Stimulated activated CD4-positive, alpha-beta T cell treated with anti-CD3 and anti-CD28 coated beads, Interleukin-4, amount 100 ng/mL, for 4 hours (primary cell): ENCODE measurements around the gene DLG5.

Experiments
- DNase-seq, 2 experiments: peaks; one replicate each; pipeline ENCODE4 v3.0.0-alpha.2; 2020

The DLG5 gene

GRCh38 chr10:77926566-77927401 lies at the start of gene DLG5:
DLG5 (minus strand) TSS chr10:77926755; CDS start chr10:77926520, 235 bp downstream.
- peak; percentile 3 to 19 for DNase-seq

GRCh38 chr10:77975086-77975666 lies 48.6 kb upstream of the DLG5 start:
- no peak for DNase-seq

DNA sequence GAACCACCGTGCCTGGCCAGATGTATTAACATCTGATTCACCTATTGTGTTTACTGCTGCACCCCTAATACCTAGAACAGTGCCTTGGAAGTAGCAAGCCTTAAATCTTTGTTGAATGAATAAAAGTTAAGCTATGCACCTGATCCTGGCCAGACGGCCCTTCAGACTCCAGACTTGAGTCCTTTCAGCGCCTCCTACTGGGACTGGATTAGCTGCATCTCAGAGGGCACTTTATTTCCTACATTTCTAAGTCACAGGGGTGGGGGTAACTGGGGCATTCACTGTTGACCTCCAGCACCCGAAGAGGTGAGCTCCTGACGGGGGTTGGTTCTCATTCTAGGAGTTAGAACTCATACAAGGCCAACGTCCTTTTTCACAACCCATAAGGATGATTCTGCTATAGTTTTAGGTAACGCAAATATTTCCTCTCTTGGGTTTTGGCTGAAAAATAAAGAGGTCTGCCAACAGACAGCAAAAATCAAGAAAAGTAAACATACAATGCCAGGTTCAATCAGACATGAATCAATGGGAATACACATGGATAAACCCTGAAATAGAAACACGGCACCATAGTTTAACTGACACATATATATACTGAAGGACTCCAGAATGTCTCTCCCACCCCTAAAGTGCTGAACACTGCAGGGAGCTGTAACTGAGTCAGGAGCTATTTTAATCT lies 48.0 kb upstream of the DLG5 start:
- DNase-seq: no peak

- no peak for DNase-seq
These were observed 46.7 kb upstream of the DLG5 start for GRCh38 chr10:77973276-77973675.

- DNase-seq: no peak
These were observed 45.6 kb upstream of the DLG5 start for GRCh38 chr10:77972148-77972547.

- no peak for DNase-seq
These were observed 45.2 kb upstream of the DLG5 start for GRCh38 chr10:77971804-77972144.

DNA sequence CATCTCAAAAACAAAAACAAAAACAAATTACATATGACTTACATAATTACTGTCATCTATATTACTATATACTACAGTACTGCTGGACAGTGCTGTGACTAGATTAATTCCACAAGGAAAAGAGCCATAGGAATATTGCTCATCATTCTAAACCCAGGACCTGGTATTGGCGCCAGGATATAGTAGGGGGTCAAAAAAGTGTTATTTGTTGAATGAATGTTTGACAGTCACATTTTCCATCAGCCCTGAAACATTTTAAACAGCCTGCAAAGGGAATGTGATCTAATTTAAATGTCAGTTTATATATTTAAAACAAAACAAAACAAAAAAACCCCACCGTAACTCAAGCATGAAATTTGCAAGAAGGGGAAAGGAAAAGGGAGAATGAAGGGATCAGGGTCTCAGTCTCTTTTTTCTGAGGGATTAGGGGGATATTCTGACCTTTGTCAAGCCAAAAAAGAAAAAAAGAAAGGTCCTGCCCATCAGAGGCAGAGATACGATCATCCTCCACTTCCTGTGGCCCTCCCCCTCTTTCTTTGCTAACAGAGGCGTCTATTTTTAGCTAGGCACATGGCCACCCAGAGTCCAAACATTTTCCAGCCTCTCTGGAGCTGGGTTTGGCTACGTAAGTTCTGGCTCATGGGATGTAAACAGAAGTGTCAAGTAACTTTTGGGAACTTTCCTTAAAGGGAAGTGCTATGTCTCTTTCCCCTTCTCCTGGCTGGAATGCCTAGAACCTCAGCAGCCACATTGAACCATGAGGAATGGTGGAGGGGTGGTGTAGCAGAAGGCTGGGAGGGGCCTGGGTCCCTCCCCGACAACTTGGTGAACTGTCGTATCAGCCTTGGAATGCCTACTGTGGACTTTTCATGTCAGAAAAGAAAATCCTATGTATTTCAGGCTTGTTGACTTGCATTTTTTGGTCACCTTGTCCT lies 44.6 kb upstream of the DLG5 start:
- DNase-seq: no peak

- DNase-seq: no peak
These were observed 42.6 kb upstream of the DLG5 start for GRCh38 chr10:77969114-77969513.

DNA sequence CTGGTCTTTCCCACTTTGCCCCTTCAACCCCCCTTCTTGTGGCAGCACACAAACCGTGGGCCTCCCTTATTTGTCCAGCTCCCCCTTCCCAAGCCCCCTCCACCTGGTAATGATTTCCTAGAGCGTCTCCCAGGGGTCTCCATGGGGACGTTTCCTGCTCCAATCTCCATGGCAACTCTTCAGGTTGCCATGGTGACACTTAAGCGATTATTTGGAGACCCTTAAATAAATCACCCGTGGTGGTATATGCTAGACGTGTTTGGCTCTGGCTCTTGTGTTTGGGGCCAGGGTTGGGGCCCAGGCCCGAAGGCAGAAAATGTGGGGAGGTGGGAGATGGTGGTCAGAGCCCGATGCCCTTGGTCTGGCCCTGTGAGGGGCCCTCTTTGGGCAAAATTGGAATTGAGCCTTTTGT lies 41.1 kb upstream of the DLG5 start:
- DNase-seq: no peak

DNA sequence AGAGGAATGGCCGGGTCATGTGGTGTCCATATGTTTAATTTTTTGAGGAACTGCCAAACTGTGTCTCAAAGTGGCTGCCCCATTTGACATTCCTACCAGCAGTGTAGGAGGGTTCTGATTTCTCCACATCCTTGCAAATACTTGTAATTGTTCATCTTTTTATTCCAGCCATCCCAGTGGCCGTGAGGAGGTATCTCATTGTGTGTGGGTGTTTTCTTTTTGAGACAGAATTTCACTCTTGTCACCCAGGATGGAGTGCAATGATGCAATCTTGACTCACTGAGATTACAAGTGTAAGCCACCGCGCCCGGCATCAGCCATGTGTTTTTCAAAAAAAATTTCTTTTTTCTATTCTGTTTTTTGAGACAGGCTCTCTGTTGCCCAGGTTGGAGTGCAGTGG lies 38.7 kb upstream of the DLG5 start:
- DNase-seq: no peak

DNA sequence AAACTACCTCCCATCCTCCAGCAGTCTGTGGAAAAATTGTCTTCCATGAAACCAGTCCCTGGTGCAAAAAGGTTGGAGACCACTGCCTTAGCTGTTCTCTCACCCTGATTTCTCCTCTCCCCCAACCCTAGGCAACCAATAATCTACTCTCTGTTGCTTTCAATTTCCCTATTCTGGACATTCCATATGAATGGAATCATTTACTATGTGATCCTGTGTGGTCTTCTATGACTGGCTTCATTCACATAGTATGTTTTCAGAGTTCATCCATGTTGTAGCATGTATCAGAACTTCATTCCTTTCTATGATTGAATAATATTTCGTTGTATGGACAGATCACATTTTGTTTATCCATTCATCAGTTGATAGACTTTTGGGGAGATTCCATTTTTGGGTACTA lies 38.3 kb upstream of the DLG5 start:
- no peak for DNase-seq

DNA sequence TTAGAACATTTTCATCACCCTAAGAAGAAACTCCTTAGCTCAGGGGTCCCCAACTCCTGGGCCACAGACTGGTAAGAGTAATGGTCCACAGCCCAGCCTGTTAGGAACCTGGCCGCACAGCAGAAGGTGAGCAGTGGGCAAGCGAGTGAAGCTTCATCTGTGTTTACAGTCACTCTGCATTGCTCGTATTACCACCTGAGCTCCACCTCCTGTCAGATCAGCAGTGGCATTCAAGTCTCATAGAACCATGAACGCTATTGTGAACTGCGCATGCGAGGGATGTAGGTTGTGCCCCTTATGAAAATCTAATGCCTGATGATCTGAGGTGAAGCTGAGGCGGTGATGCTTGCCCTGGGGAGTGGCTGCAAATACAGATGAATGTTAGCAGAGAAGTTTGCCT lies 37.3 kb upstream of the DLG5 start:
- DNase-seq: no peak

- no peak for DNase-seq
These were observed 36.0 kb upstream of the DLG5 start for GRCh38 chr10:77962350-77963146.

DNA sequence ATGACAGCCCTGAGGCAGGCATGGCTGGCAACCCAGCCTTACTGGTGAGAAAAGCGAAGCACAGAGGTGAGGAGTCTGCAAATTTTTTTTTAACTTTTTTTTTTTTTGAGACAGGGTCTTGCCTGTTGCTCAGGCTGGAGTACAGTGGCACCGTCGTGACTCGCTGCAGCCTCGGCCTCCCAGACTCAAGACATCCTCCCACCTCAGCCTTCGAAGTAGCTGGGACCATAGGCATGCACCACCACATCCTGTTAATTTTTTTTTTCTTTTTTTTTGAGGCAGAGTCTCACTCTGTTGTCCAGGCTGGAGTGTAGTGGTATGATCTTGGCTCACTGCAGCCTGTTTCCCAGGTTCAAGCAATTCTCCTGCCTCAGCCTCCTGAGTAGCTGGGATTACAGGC lies 35.1 kb upstream of the DLG5 start:
- no peak for DNase-seq

DNA sequence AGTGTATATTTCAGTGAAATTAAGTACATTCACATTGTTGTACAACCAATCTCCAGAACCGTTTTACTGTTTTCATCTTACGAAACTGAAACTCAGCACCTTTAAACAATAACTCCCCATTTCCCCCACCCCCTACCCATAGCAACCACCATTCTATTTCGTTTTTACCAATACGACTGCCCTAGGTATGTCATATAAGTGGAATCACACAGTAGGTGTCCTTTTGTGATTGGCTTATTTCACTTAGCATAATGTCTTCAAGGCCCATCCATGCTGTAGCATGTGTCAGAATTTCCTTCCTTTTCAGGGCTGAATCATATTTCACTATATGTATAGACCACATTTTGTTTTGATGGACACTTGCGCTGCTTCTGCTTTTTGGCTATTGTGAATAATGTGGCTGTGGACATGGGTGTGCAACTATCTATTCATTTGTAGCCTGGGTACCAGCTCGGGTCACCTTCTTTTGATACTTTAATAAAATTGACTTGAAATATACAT lies 34.3 kb upstream of the DLG5 start:
- DNase-seq: no peak

DNA sequence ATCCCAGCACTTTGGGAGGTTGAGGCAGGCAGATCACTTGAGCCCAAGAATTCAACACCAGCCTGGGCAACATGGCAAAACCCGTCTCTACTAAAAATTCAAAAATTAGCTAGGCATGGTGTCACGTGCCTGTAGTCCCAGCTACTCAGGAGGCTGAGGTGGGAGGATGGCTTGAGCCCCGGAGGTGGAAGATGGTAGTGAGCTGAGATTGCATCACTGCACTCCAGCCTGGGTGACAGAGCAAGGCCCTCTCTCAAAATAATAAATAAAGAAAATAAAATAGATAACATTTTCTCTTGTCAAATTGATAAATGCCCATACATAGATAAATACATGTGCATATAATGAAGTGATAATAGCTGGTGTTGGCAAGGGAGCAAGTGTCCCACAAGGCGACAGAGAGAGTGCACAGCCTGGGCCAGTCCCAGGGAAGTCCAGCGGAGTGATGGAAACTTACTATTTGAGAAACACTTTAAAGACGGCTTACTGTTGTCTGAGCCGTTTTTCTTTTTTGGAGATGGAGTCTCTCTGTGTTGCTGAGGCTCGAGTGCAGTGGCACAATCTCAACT lies 33.4 kb upstream of the DLG5 start:
- no peak for DNase-seq

DNA sequence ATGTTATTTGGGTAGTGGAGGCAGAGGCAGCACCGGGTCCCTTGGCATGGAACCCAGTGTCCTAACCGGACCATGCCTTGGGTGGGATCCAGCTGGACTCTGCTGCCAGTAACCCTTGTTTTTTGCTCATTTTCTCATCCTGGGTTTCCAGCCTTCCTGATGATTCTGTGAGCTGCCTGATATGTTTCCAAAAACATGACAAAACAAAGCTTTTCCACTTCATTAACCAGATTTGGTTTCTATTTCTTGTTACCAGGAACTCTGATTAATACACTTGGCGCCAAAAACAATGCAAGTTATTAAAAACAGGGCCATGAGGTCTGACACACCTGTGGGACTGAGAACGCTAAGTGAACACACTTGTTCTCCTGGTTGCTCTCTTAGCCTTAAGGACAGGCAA lies 32.8 kb upstream of the DLG5 start:
- no peak for DNase-seq

DNA sequence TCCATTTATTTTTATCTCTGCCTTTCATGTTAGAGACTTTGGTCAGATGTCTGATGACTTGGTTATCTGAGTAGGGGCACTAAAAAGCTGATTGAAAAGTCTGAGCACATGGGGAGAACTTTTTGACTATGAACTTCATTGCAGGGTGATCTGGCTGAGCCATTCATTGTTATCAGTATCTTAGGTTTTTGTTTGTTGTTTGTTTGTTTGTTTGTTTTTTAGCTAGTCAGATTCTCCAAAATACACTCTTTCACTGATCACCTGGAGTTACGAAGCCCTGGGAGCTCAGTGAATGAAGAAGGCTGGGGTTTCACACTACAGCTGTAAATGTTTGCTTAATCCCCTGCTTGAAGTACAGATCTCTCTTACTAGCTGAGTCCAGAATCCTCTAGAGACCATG lies 28.6 kb upstream of the DLG5 start:
- DNase-seq: no peak

GRCh38 chr10:77949167-77949566 lies 22.6 kb upstream of the DLG5 start:
- DNase-seq: no peak

DNA sequence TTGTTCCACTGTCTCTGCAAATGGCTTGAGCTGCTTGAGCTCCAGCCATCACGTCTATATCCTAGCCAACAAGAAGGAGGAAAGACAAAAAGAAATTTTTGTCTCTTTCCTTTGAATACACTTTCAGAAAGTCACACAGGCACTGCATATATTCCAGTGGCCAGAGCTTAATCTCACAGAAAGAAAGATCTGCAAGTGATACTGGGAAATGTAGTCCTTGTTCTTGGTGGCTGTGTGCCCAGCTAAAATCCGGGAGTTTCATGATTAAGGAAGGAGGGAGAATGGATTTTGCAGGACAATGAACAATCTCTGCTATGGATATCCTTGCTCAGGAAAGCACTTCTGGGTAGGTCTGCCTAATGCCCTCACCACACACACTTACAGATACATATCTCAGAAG lies 19.5 kb upstream of the DLG5 start:
- no peak for DNase-seq

GRCh38 chr10:77944519-77944918 lies 18.0 kb upstream of the DLG5 start:
- no peak for DNase-seq
